HG03460 (cell line): Measurements from ENCODE around the gene CASQ1.

Experiments used
- ATAC-seq: cut with Tn5 transposase; IDR thresholded peaks from one replicate; pipeline ENCODE4 v1.9.1; 2021; ENCODE audit not compliant: unreplicated experiment

CASQ1 gene

DNA sequence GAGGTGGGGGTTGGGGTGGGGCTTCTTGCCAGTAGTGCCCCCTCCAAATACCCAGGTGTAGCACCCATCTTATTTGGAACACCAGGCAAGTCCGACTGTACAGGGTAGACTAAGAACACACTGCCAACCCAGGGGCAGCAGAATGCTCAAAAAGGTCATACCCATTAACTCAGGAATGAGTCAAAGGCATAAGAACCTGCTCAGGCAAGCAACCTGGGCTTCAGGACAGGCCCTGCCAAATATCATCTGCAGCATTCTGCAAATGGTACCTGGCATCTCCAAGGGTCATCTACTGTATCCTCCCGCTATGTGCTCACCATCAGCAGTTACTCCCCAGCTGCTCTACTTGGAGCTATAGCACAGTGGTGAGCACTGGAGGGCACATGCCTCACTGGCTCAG lies 34.2 kb downstream of the CASQ1 start:
- ATAC-seq = no peak

DNA sequence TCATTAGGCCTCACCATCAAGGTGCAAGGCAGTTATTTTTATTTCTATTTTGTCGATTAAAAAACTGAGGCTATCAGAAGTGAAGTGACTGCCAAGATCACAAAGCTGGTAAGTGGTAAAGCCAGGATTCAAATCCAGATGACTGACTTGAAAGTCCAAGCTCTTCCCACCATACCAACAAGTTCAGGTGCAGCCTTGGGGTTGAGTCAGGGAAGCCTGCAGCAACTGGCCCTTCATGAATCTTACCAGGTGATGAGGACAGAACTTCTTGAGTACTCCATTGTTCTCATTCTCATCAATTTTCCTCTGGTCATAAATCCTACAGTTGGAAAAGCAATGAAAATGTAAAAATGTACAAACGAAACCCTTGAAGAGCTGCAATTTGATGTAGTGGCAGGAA lies 35.0 kb downstream of the CASQ1 start:
- no peak for ATAC-seq

DNA sequence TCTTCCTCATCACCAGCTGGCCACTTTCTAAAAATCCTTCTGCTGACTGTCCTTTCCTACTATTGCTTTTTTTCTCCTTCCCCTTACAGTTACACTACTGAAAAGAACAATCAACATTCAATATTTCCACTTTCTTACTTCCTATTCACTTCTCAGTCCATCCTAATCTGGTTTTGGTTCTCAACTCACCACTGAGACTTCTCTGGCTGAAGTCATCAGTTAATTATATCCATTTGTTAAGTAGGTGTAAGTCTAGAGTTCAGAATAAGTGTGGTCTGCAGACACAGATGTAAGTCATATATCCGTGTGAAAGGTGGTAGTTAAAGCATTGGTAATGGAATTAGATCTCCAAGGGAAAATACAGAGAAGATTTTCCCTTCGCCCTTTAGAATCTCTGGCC lies 36.2 kb downstream of the CASQ1 start:
- ATAC-seq = no peak

DNA sequence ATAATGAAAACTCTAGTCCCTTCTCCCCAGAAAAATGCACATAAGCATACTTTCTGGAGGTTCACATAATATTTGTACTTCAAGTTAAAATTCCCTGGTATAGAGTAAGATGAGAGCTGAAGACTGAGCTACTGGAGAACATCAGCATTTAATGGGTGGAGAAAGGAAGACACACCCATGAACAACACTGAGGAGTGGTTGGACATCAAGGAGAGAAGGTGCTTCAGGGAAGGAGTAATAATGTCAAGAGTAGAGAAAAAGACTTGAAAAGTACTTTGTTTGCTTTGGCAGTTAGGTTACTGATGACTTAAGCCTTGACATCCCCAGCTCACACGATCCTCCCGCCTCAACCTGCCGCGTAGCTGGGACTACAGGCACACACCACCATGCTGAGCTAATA lies 36.7 kb downstream of the CASQ1 start:
- ATAC-seq = no peak

DNA sequence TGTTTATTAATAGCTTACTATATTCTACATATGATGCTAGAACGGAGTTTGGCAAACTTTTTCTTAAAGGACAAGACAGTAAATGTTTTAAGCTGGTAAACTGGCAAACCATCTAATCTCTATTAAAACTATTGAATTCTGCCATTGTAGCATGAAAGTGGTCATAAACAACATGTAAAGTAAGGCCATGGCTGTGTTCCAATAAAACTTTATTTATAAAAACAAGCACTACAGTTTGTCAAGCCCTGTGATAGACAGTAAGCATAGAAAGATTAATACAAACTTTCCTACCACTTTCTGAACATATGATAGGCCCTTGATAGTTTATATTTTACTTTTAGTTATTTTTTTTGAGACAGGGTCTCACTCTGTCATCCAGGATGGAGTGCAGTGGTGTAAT lies 37.2 kb downstream of the CASQ1 start:
- no peak for ATAC-seq

DNA sequence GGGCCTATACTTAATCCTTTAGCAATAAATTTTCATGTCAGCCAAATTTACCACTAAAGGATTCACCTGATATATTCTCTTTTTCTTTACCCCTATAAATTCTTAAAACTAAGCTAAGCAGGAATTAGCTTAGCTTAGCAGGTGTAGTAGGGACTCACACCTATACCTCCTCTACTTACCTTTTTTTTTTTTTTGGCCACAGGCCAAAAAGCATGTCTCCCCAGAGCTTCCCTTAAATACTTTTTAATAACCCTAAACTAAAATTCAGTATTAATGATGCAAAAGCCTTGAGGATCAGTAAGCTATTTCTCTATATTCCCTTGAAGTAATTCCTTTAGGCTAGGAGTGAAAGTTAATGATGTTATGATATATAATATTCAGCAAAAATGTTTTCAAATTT lies 38.1 kb downstream of the CASQ1 start:
- no peak for ATAC-seq

DNA sequence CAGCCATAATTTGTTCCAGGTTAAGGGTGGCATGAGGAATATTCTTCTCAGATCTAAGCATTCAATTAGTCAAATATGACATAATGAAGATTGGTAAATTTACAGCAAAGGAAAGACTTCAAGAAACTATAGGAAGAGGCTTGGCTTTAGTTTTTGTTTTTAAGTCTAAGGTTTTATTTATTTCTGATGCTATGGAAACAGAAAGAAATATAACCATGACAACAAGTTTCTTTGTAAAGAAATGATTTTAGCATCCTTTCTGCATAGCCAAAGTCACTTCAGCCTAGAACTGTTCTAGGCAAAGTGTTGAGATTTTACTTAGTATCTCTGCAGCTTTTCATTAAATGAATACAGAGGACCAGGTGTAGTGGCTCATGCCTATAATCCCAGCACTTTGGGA lies 42.5 kb downstream of the CASQ1 start:
- no peak for ATAC-seq

DNA sequence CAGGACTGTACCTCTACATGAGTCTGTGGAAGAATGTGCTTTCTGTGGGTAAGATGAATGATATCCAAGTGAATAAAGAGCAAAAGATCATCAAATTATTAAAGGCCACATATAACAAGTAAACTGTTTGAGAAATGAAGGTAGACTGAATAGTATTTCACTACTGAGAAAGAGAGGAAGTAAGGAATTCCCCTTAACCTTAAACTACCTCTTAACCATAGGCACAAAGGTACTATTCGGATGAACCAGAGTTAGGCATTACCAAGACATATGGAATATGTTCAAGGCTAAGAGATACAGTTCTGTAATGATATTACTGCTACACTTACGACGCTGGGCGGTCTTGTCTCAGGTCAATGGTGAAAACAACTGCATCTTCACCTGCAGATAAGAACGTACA lies 46.4 kb downstream of the CASQ1 start:
- no peak for ATAC-seq

DNA sequence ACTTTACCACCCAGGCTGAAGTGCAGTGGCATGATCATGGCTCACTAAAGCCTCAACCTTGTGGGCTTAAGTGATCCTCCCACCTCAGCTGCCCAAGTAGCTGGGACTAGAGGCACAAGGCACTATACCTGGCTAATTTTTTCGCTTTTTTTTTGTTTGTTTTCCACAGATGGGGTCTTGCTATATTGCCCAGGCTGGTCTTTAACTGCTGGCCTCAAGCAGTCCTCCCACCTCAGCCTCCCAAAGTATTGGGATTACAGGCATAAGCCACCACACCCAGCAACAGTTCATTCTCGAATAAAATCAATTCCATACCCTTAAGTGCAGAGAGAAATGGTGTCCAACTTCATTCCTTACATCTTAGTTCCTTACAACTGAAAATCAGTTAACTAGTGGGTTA lies 47.2 kb downstream of the CASQ1 start:
- ATAC-seq = no peak

DNA sequence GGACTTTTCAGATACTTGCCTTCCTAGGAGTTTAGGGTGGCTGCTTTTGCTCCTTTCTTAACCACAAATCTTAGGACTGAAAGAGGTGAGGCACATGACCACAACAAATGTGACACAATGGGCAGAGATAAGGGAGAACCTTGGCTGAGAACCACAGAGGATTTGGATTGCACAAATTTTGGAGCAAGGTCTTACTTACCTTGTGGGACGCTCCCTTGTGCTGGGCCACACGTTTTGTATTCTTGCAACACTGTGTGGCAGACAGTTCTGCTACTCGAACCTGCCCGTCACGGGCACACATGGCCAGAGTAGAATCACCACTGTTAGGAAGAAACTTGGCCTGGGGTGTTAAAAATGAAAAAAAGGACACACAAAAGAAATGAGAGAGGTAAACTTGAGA lies 48.0 kb downstream of the CASQ1 start:
- no peak for ATAC-seq

DNA sequence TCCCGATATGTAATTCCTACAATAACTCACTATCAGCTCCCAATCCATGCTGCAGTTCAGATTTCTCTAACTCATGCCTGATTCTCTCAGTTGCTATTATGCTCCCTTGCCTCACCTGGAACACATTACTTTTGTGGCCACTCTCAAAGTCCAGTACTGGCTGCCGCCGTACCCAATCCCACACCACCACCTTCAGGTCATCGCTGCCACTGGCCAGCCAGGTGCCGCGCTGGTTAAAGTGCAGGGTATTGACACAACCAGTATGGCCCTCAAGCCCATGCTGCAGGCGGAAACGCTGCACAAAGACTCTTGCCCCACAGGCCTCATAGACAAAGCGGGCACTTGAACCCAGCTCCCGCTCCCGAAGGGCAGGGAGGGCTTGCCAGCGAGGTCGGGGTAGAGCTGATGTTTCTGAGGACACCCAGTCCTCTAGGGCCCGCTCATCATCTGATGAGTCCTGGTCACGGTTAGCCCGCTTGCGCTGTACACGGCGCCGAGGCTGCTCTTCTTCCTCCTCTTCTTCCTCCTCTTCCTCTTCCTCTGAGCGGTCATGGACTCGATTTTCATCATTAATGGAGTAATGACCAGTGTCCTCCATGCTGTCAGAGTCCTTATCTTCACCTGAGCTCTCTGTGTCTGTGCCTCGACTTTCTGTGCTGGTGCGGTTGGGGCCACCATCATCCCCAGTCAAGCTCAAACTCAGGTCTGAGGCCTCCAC lies 49.4 kb downstream of the CASQ1 start:
- ATAC-seq = no peak

DNA sequence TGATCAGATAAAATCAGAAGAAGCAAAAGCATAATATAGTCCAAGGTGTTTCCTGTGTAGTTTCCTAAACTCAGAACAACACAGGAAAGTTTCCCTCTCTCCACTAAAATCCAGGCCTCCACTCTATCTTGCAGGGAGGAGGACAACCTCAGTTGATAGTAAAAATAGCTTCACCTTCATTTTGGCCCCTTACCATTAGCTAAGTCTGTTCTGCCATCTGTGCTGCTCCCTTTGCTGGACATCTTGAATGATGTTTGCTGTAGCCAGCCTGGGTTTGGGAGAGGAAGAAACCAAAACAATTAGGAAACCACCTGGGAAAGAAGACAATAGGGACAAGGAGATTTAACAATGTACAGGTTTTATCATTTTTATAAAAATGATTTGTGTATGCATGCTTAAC lies 53.4 kb downstream of the CASQ1 start:
- no peak for ATAC-seq

DNA sequence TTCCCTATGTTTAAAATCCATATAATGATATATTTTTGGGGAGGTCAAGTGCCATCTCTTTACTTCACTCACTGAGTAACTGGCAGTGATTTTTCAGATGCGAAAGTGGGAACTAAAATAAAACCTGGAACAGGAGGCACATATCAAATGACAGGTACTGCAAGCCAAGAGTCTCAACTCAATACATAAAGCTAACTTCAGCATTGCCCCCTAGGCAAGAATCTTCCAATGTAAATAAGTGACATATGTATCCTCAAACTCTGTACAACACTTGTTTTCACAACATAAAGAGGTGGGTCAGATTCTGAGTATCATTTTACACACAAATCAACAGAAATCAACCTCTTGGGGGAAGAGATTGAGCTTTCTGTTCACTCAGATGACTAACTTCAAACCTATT lies 53.8 kb downstream of the CASQ1 start:
- no peak for ATAC-seq

DNA sequence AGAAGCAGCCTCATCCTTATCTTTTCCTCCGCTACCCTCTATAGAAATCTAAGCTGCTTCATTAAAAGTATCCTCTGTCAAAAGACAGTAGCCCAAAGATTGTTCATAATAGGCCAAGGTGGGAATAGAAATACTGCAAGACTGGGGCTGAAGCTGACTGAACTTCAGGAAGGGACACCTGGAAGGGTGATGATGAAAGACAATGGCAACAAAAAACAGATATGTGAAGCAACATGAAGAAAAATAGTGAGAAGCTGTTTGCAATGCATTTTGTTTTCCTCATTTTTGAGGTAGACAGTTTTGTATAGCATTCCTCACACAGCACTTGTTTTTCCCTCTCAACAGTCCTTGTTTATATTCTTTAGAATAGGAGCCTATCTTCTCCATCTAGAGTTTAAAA lies 55.1 kb downstream of the CASQ1 start:
- ATAC-seq = no peak

DNA sequence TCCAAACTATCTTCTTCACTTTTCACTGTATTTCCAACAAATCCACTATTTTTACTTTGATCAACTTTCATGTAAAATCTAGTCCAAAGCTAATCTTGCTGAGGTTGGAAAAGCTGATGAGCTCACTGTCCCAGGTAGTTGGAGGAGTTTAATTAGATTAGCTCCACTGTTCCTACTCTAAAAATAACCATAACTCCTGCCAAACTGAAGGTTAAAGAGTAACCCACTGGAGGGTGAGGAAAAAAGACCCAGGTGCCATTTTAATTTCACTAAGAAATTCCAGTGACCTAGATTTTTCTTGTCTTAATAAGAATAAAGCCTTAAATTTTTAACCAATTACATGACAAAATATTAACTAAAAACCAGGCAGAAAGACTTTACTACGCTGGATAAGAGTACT lies 56.7 kb downstream of the CASQ1 start:
- no peak for ATAC-seq

DNA sequence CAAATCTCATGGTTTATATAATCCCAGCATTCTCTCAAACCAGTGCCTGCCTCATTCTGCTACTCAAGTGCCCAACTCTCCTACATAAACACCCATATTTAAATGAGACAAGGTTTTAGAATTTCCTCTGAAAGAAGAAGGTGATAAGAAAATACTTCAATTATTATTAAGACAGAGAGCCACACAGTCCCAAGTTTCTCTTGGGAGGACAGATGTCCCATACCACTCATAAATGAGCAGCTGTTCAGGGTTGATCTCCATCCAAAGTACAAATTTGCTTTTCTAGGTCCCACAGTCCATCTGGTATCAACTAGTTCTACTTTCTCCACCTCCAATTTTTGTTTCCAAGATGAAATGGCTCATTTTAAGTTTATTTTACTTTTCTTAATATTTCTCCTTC lies 60.6 kb downstream of the CASQ1 start:
- no peak for ATAC-seq
